ENCODE measurements around the gene HDAC10.
A peak's percentile ranks its signal among the peaks of the same experiment; 100 is the strongest.

Gene HDAC10

DNA sequence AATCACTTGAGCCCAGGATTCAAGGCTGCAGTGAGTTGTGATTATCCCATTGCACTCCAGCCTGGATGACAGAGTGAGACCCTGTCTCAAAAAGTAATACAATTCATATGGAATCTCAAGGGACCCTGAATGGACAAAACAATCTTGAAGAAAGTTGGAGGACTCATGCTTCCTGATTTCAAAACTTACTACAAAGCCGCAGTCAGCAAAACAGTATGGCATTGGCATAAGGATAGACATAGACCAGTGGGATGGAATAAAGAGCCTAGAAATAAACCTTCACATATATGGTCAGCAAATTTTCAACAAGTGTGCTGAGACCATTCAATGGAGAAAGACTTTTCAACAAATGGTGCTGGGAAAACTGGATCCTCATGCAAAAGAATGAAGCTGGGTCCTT is 47.8 kb downstream of the HDAC10 start:
- TF ChIP-seq CREB1 (IDR thresholded peaks at IDR 0.05; ENCODE audit: low read depth) (no peak), EGR1 (IDR thresholded peaks at IDR 0.05) (no peak), RAD21 (IDR thresholded peaks at IDR 0.05; ENCODE audit: low read depth) (no peak), FOXM1 (IDR thresholded peaks at IDR 0.05; ENCODE audit: borderline replicate concordance, low read depth) (no peak), TCF12 (IDR thresholded peaks at IDR 0.05; ENCODE audit: low read depth) (no peak), ZBTB7A (IDR thresholded peaks at IDR 0.05; ENCODE audit: low read depth) (no peak), TAF1 (IDR thresholded peaks at IDR 0.05; ENCODE audit: low read depth) (no peak), TEAD4 (IDR thresholded peaks at IDR 0.05) (no peak), CEBPB (IDR thresholded peaks at IDR 0.05) (no peak), MAX (IDR thresholded peaks at IDR 0.05) (no peak)
- TF ChIP-seq, protein P1, sequence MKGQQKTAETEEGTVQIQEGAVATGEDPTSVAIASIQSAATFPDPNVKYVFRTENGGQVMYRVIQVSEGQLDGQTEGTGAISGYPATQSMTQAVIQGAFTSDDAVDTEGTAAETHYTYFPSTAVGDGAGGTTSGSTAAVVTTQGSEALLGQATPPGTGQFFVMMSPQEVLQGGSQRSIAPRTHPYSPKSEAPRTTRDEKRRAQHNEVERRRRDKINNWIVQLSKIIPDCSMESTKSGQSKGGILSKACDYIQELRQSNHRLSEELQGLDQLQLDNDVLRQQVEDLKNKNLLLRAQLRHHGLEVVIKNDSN (IDR thresholded peaks at IDR 0.05), result no peak

- TF ChIP-seq, protein P1 (IDR thresholded peaks at IDR 0.05), result no peak
- TF ChIP-seq EP300 (IDR thresholded peaks at IDR 0.05; ENCODE audit: borderline replicate concordance), result no peak
- TF ChIP-seq NFIC (IDR thresholded peaks at IDR 0.05), result no peak
- no peak for TF ChIP-seq FOXM1 (IDR thresholded peaks at IDR 0.05; ENCODE audit: borderline replicate concordance, low read depth)
Measured at GRCh38 chr22:50202130-50202666, 48.9 kb downstream of the HDAC10 start.

DNA sequence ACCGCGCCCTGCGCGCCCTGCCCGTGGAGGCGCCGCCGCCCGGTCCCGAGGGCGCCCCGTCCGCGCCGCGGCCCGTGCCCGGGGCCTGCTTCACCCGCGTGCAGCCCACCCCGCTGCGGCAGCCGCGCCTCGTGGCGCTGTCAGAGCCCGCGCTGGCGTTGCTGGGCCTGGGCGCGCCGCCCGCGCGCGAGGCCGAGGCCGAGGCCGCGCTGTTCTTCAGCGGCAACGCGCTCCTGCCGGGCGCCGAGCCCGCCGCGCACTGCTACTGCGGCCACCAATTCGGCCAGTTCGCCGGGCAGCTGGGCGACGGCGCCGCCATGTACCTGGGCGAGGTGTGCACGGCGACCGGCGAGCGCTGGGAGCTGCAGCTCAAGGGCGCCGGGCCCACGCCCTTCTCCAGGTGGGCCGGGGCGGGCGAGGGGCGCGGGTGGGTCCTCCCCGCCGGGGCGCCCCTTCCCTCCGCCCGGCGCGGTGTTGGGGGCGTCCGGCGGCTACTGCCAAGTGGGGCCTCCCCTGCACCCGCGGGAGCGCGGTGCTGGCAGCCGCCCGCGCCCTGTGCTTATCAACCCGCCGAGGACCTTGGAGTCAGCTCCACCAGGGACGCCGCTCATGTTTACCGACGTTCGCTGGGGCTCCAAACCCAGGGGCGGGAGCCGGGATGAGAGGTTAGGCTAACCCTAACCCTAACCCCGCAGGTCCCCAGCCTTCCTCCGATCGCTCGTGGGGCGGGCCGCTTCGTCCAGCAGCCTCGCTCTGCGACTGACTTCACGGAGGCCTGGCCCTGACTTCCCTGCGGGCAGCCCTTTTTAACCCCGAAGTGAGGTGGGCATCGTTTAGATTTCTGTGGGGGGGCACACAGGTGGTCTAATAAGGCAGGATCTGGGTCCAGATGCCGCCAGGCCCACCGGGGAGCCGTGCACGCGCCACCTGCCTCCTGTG is 49.6 kb downstream of the HDAC10 start:
- no peak for TF ChIP-seq ZBTB7A (IDR thresholded peaks at IDR 0.05; ENCODE audit: low read depth)
- TF ChIP-seq RAD21 (IDR thresholded peaks at IDR 0.05; ENCODE audit: low read depth), result no peak
- TF ChIP-seq TCF12 (IDR thresholded peaks at IDR 0.05; ENCODE audit: low read depth), result no peak
- TF ChIP-seq TEAD4 (IDR thresholded peaks at IDR 0.05), result no peak
- TF ChIP-seq TAF1 (IDR thresholded peaks at IDR 0.05; ENCODE audit: low read depth), result no peak
- no peak for TF ChIP-seq EP300 (IDR thresholded peaks at IDR 0.05; ENCODE audit: borderline replicate concordance)
- no peak for TF ChIP-seq EGR1 (IDR thresholded peaks at IDR 0.05)
- TF ChIP-seq, protein P1 (IDR thresholded peaks at IDR 0.05), result no peak
- TF ChIP-seq CREB1 (IDR thresholded peaks at IDR 0.05; ENCODE audit: low read depth), result no peak
- no peak for TF ChIP-seq MAX (IDR thresholded peaks at IDR 0.05)
- TF ChIP-seq FOXM1 (IDR thresholded peaks at IDR 0.05; ENCODE audit: borderline replicate concordance, low read depth), result no peak
- TF ChIP-seq CEBPB (IDR thresholded peaks at IDR 0.05), result no peak
- TF ChIP-seq NFIC (IDR thresholded peaks at IDR 0.05), result no peak
- TF ChIP-seq YY1 (IDR thresholded peaks at IDR 0.05; ENCODE audit: low read depth), result no peak

GRCh38 chr22:50200461-50201190 is 50.4 kb downstream of the HDAC10 start, which contains the start of gene SELENOO:
TSS of gene SELENOO (plus strand) at chr22:50201011. CDS start at chr22:50201037, 26 bp downstream.
- TF ChIP-seq, protein P2, sequence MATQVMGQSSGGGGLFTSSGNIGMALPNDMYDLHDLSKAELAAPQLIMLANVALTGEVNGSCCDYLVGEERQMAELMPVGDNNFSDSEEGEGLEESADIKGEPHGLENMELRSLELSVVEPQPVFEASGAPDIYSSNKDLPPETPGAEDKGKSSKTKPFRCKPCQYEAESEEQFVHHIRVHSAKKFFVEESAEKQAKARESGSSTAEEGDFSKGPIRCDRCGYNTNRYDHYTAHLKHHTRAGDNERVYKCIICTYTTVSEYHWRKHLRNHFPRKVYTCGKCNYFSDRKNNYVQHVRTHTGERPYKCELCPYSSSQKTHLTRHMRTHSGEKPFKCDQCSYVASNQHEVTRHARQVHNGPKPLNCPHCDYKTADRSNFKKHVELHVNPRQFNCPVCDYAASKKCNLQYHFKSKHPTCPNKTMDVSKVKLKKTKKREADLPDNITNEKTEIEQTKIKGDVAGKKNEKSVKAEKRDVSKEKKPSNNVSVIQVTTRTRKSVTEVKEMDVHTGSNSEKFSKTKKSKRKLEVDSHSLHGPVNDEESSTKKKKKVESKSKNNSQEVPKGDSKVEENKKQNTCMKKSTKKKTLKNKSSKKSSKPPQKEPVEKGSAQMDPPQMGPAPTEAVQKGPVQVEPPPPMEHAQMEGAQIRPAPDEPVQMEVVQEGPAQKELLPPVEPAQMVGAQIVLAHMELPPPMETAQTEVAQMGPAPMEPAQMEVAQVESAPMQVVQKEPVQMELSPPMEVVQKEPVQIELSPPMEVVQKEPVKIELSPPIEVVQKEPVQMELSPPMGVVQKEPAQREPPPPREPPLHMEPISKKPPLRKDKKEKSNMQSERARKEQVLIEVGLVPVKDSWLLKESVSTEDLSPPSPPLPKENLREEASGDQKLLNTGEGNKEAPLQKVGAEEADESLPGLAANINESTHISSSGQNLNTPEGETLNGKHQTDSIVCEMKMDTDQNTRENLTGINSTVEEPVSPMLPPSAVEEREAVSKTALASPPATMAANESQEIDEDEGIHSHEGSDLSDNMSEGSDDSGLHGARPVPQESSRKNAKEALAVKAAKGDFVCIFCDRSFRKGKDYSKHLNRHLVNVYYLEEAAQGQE (IDR thresholded peaks at IDR 0.05; ENCODE audit: low read depth), result no peak
- peak; percentile 74 for TF ChIP-seq TAF1 (IDR thresholded peaks at IDR 0.05; ENCODE audit: low read depth)
- TF ChIP-seq CREB1 (IDR thresholded peaks at IDR 0.05; ENCODE audit: low read depth), result no peak
- TF ChIP-seq, protein P1 (IDR thresholded peaks at IDR 0.05), result no peak
- TF ChIP-seq RAD21 (IDR thresholded peaks at IDR 0.05; ENCODE audit: low read depth), result no peak
- TF ChIP-seq ZBTB7A (IDR thresholded peaks at IDR 0.05; ENCODE audit: low read depth), result peak; percentile 62; the same call in 1 of the 2 replicates
- no peak; the same call in 1 of the 2 replicates for TF ChIP-seq MAX (IDR thresholded peaks at IDR 0.05)
- no peak for TF ChIP-seq CEBPB (IDR thresholded peaks at IDR 0.05)
- no peak for TF ChIP-seq EP300 (IDR thresholded peaks at IDR 0.05; ENCODE audit: borderline replicate concordance)
- no peak for TF ChIP-seq EGR1 (IDR thresholded peaks at IDR 0.05)
- TF ChIP-seq YY1 (IDR thresholded peaks at IDR 0.05; ENCODE audit: low read depth), result peak; percentile 81
- no peak for TF ChIP-seq TCF12 (IDR thresholded peaks at IDR 0.05; ENCODE audit: low read depth)

GRCh38 chr22:50199829-50200460 is 51.1 kb downstream of the HDAC10 start:
- TF ChIP-seq ZBTB7A (IDR thresholded peaks at IDR 0.05; ENCODE audit: low read depth) (peak; percentile 86), YY1 (IDR thresholded peaks at IDR 0.05; ENCODE audit: low read depth) (no peak)
